ENCODE measurements around the gene EIF4B. TPM values are rescaled to one million over a fixed set of nuclear protein-coding genes. Genes with fewer than 3 reads are reported as not detected.

The EIF4B gene, protein sequence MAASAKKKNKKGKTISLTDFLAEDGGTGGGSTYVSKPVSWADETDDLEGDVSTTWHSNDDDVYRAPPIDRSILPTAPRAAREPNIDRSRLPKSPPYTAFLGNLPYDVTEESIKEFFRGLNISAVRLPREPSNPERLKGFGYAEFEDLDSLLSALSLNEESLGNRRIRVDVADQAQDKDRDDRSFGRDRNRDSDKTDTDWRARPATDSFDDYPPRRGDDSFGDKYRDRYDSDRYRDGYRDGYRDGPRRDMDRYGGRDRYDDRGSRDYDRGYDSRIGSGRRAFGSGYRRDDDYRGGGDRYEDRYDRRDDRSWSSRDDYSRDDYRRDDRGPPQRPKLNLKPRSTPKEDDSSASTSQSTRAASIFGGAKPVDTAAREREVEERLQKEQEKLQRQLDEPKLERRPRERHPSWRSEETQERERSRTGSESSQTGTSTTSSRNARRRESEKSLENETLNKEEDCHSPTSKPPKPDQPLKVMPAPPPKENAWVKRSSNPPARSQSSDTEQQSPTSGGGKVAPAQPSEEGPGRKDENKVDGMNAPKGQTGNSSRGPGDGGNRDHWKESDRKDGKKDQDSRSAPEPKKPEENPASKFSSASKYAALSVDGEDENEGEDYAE
- total RNA-seq: 699 TPM
- polyA plus RNA-seq (ENCODE audit: insufficient read depth in 1 of 8, insufficient read length in 8 of 8, low replicate concordance in 1 of 8): 100 to 1,000 TPM; 353 to 473 (median 417) TPM
- long read RNA-seq, donor 1, full-length matches to known transcripts: 28 of 45 reads
- long read RNA-seq, donor 1, partial matches to known transcripts: 17 of 45 reads
- long read RNA-seq, donor 1, other reads (novel, unspliced or antisense): 0 of 45 reads
- long read RNA-seq, donor 2, full-length matches to known transcripts: 7 of 7 reads
- long read RNA-seq, donor 2, partial matches to known transcripts: 0 of 7 reads
- long read RNA-seq, donor 2, other reads (novel, unspliced or antisense): 0 of 7 reads
- long read RNA-seq, donor 3, full-length matches to known transcripts: 61 of 80 reads
- long read RNA-seq, donor 3, partial matches to known transcripts: 19 of 80 reads
- long read RNA-seq, donor 3, other reads (novel, unspliced or antisense): 0 of 80 reads
- long read RNA-seq, donor 4, full-length matches to known transcripts: 35 of 69 reads
- long read RNA-seq, donor 4, partial matches to known transcripts: 34 of 69 reads
- long read RNA-seq, donor 4, other reads (novel, unspliced or antisense): 0 of 69 reads
- long read RNA-seq, donor 5, full-length matches to known transcripts: 87 of 220 reads
- long read RNA-seq, donor 5, partial matches to known transcripts: 133 of 220 reads
- long read RNA-seq, donor 5, other reads (novel, unspliced or antisense): 0 of 220 reads
- long read RNA-seq, donor 6, full-length matches to known transcripts: 78 of 176 reads
- long read RNA-seq, donor 6, partial matches to known transcripts: 98 of 176 reads
- long read RNA-seq, donor 6, other reads (novel, unspliced or antisense): 0 of 176 reads
- long read RNA-seq, donor 7, full-length matches to known transcripts: 79 of 150 reads
- long read RNA-seq, donor 7, partial matches to known transcripts: 71 of 150 reads
- long read RNA-seq, donor 7, other reads (novel, unspliced or antisense): 0 of 150 reads
- long read RNA-seq, donor 8, full-length matches to known transcripts: 57 of 136 reads
- long read RNA-seq, donor 8, partial matches to known transcripts: 79 of 136 reads
- long read RNA-seq, donor 8, other reads (novel, unspliced or antisense): 0 of 136 reads
- long read RNA-seq, donor 9, full-length matches to known transcripts: 45 of 121 reads
- long read RNA-seq, donor 9, partial matches to known transcripts: 76 of 121 reads
- long read RNA-seq, donor 9, other reads (novel, unspliced or antisense): 0 of 121 reads
- long read RNA-seq, donor 10, full-length matches to known transcripts: 57 of 207 reads
- long read RNA-seq, donor 10, partial matches to known transcripts: 150 of 207 reads
- long read RNA-seq, donor 10, other reads (novel, unspliced or antisense): 0 of 207 reads
- long read RNA-seq, donor 11, full-length matches to known transcripts: 58 of 141 reads
- long read RNA-seq, donor 11, partial matches to known transcripts: 83 of 141 reads
- long read RNA-seq, donor 11, other reads (novel, unspliced or antisense): 0 of 141 reads

GRCh38 chr12:53005986-53006809, at the start of gene EIF4B:
TSS of gene EIF4B (plus strand) at chr12:53006456. CDS start at chr12:53006484, 28 bp downstream.
- DNase-seq: peak; percentile 100
- Histone ChIP-seq H3K9me3 (replicated peaks; ENCODE audit: control insufficient read depth, low read depth, low read length) (no peaks in the 10 kb centered on the region), H3K4me3 (ENCODE audit: low read length) (peak within 1 kb of the TSS; percentile 100), H3K4me1 (ENCODE audit: control insufficient read depth, insufficient read depth, low read length) (peaks cover 18% of the 10 kb centered on the region), H3K27ac (ENCODE audit: low read length) (peak within 1 kb of the TSS; percentile 99), H3K27me3 (ENCODE audit: control insufficient read depth, insufficient read depth, low read length) (no peaks in the 10 kb centered on the region), H3K36me3 (ENCODE audit: control insufficient read depth, insufficient read depth, low read length) (no peaks in the 10 kb centered on the region)
- 0% methylated on average over 57 of the region's 64 CpGs for WGBS (ENCODE audit: insufficient coverage)

DNA sequence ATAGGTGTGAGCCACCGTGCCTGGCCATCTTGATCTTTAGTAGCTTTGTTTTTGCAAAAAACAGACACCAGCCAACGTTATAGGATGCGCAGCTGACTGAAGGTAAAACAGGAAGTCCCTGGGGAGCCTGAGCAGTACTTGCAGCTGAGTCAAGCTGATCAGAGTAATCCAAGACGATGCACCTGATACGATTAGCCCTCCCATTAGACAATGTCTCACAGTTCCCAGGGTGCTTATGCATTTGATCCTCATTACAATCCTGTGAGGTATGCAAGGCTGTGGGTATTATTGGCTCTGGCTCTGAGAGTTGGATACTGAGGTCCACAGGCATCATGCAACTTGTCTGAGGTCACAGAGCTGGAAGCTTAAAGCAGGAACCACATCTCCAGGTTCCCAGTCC, 49.3 kb upstream of the EIF4B start:
- H3K9me3 ChIP-seq (replicated peaks; ENCODE audit: control insufficient read depth, low read depth, low read length): no peaks in the 10 kb centered on the region
- DNase-seq: no peak
- H3K4me3 ChIP-seq (ENCODE audit: low read length): no peak overlapping the region
- no peaks in the 10 kb centered on the region for H3K27me3 ChIP-seq (ENCODE audit: control insufficient read depth, insufficient read depth, low read length)
- H3K27ac ChIP-seq (ENCODE audit: low read length): no peak overlapping the region
- H3K36me3 ChIP-seq (ENCODE audit: control insufficient read depth, insufficient read depth, low read length): no peaks in the 10 kb centered on the region
- WGBS (ENCODE audit: insufficient coverage): 29% methylated on average over 4 of the region's 5 CpGs
- no peaks in the 10 kb centered on the region for H3K4me1 ChIP-seq (ENCODE audit: control insufficient read depth, insufficient read depth, low read length)

GRCh38 chr12:52964556-52965336, 41.5 kb upstream of the EIF4B start:
- Histone ChIP-seq H3K4me1 (ENCODE audit: control insufficient read depth, insufficient read depth, low read length) (peaks cover 8% of the 10 kb centered on the region), H3K9me3 (replicated peaks; ENCODE audit: control insufficient read depth, low read depth, low read length) (no peaks in the 10 kb centered on the region), H3K27ac (ENCODE audit: low read length) (no peak overlapping the region), H3K27me3 (ENCODE audit: control insufficient read depth, insufficient read depth, low read length) (peaks cover 12% of the 10 kb centered on the region), H3K4me3 (ENCODE audit: low read length) (peak overlapping the region; percentile 33), H3K36me3 (ENCODE audit: control insufficient read depth, insufficient read depth, low read length) (no peaks in the 10 kb centered on the region)
- 26% methylated on average over 11 of the region's 19 CpGs for WGBS (ENCODE audit: insufficient coverage)
- DNase-seq: no peak

- WGBS (ENCODE audit: insufficient coverage): 2% methylated on average over 24 of the region's 28 CpGs
- Histone ChIP-seq H3K36me3 (ENCODE audit: control insufficient read depth, insufficient read depth, low read length) (no peaks in the 10 kb centered on the region), H3K27me3 (ENCODE audit: control insufficient read depth, insufficient read depth, low read length) (peaks cover 12% of the 10 kb centered on the region), H3K4me1 (ENCODE audit: control insufficient read depth, insufficient read depth, low read length) (peaks cover 8% of the 10 kb centered on the region), H3K27ac (ENCODE audit: low read length) (no peak overlapping the region), H3K4me3 (ENCODE audit: low read length) (peak overlapping the region; percentile 33), H3K9me3 (replicated peaks; ENCODE audit: control insufficient read depth, low read depth, low read length) (no peaks in the 10 kb centered on the region)
- no peak for DNase-seq
Measured at GRCh38 chr12:52965337-52965731, 40.9 kb upstream of the EIF4B start.

GRCh38 chr12:52969166-52969795, 37.0 kb upstream of the EIF4B start:
- DNase-seq: no peak
- H3K9me3 ChIP-seq (replicated peaks; ENCODE audit: control insufficient read depth, low read depth, low read length): no peaks in the 10 kb centered on the region
- H3K27me3 ChIP-seq (ENCODE audit: control insufficient read depth, insufficient read depth, low read length): peaks cover 12% of the 10 kb centered on the region
- H3K36me3 ChIP-seq (ENCODE audit: control insufficient read depth, insufficient read depth, low read length): no peaks in the 10 kb centered on the region
- H3K4me1 ChIP-seq (ENCODE audit: control insufficient read depth, insufficient read depth, low read length): peaks cover 8% of the 10 kb centered on the region
- 82% methylated on average over 4 of the region's 12 CpGs for WGBS (ENCODE audit: insufficient coverage)
- no peak overlapping the region for H3K4me3 ChIP-seq (ENCODE audit: low read length)
- H3K27ac ChIP-seq (ENCODE audit: low read length): no peak overlapping the region

GRCh38 chr12:52969828-52970569, 36.3 kb upstream of the EIF4B start:
- Histone ChIP-seq H3K27ac (ENCODE audit: low read length) (no peak overlapping the region), H3K4me1 (ENCODE audit: control insufficient read depth, insufficient read depth, low read length) (peaks cover 12% of the 10 kb centered on the region), H3K36me3 (ENCODE audit: control insufficient read depth, insufficient read depth, low read length) (no peaks in the 10 kb centered on the region), H3K4me3 (ENCODE audit: low read length) (no peak overlapping the region), H3K27me3 (ENCODE audit: control insufficient read depth, insufficient read depth, low read length) (peaks cover 11% of the 10 kb centered on the region), H3K9me3 (replicated peaks; ENCODE audit: control insufficient read depth, low read depth, low read length) (no peaks in the 10 kb centered on the region)
- no peak for DNase-seq
- WGBS (ENCODE audit: insufficient coverage): 50% methylated on average over 2 of the region's 7 CpGs

DNA sequence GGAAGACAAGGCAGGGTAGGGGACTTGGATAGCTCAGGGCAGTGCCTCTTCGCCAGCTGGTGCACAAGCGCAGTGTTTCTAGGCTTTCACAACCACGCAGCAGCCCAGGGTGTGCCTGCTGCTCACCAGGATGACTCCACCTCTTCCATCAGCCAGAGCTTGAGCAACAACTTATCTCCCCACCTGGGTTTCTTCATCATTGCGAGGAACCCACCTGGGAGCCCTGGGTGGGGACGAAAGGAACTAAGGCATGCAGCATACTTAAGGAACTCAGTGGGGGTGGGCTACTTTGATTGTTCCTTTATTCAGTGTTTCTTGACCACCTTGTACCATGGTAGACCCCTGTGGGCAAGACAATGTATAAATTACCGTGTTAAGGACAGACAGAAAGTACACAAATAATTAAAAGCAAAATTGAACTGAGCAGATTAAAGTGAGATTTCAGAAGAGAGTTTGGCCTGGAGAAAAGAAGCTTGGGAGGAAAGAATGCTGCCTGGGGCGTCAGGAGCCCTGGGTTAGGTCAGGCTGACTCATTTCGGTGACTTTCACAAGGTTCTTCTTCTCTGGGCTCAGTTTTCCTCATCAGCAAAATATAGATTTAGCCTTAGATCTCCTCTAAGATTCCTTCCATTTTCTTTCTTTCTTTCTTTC, 34.5 kb upstream of the EIF4B start:
- H3K27ac ChIP-seq (ENCODE audit: low read length): no peak overlapping the region
- WGBS (ENCODE audit: insufficient coverage): 50% methylated on average over 2 of the region's 8 CpGs
- H3K36me3 ChIP-seq (ENCODE audit: control insufficient read depth, insufficient read depth, low read length): no peaks in the 10 kb centered on the region
- no peaks in the 10 kb centered on the region for H3K9me3 ChIP-seq (replicated peaks; ENCODE audit: control insufficient read depth, low read depth, low read length)
- peaks cover 2% of the 10 kb centered on the region for H3K27me3 ChIP-seq (ENCODE audit: control insufficient read depth, insufficient read depth, low read length)
- H3K4me1 ChIP-seq (ENCODE audit: control insufficient read depth, insufficient read depth, low read length): peaks cover 10% of the 10 kb centered on the region
- no peak overlapping the region for H3K4me3 ChIP-seq (ENCODE audit: low read length)
- DNase-seq: no peak
